Ectodermal cell (in vitro differentiated cells): ENCODE data around the gene CDH1. TPM values are rescaled to one million over a fixed set of nuclear protein-coding genes. Genes with fewer than 3 reads are reported as not detected.
A peak's percentile ranks its signal among the peaks of the same experiment; 100 is the strongest.

ENCODE experiments used
- H3K27ac ChIP-seq: 2 replicates; pipeline ENCODE4 v1.7.0; 2013; ENCODE audit warnings: mild to moderate bottlenecking, low read depth, low read length; ENCODE audit not compliant: insufficient read depth, poor library complexity, severe bottlenecking
- H3K27me3 ChIP-seq: 2 replicates; pipeline ENCODE4 v1.7.0; 2013; ENCODE audit warnings: mild to moderate bottlenecking, low read length; ENCODE audit not compliant: insufficient read depth, control insufficient read depth, poor library complexity, severe bottlenecking
- H3K36me3 ChIP-seq: one replicate; pipeline ENCODE4 v1.7.0; 2013; ENCODE audit warnings: low read length; ENCODE audit not compliant: control insufficient read depth, insufficient read depth
- H3K4me1 ChIP-seq: one replicate; pipeline ENCODE4 v1.7.0; 2013; ENCODE audit warnings: low read length; ENCODE audit not compliant: control insufficient read depth, insufficient read depth
- H3K4me3 ChIP-seq: 2 replicates; pipeline ENCODE4 v1.7.0; 2013; ENCODE audit warnings: low read depth, low read length, control low read depth; ENCODE audit not compliant: insufficient read depth
- H3K9me3 ChIP-seq: 2 replicates; pipeline ENCODE4 v1.7.0; 2013; ENCODE audit warnings: mild to moderate bottlenecking, low read length, moderate library complexity; ENCODE audit not compliant: control insufficient read depth
- WGBS, 2 experiments: methylation state at CpG; one replicate each; pipeline ENCODE4 v1.1.7; 2013; ENCODE audit warnings: missing lambda C conversion rate in 2 of 2; 5-methylcytosine and 5-hydroxymethylcytosine counted together
- polyA plus RNA-seq, 4 experiments: library from polyadenylated mRNA; stranded (reverse); fragments of 50-300 nt; gene quantifications; one replicate each; pipeline ENCODE4 v1.2.3, GENCODE V29; 2013

The CDH1 gene
- polyA plus RNA-seq (2013, experiment 1 of 4), result 4.3 TPM
- polyA plus RNA-seq (2013, experiment 2 of 4), result 1.1 TPM
- 1.1 TPM for polyA plus RNA-seq (2013, experiment 3 of 4)
- 1.3 TPM for polyA plus RNA-seq (2013, experiment 4 of 4)

GRCh38 chr16:68737046-68737729 lies at the start of gene CDH1:
Gene CDH1 (plus strand): TSS chr16:68737292. CDS start chr16:68737416, 124 bp downstream.
- peaks cover 30% of the 10 kb centered on the region for H3K27me3 ChIP-seq
- no peak within 1 kb of the TSS for H3K27ac ChIP-seq
- no peaks in the 10 kb centered on the region for H3K36me3 ChIP-seq
- H3K4me1 ChIP-seq, result peaks cover 9% of the 10 kb centered on the region
- WGBS, 2 experiments, result 1% methylated on average over 62 to 63 of the region's 63 CpGs
- H3K4me3 ChIP-seq, result peak within 1 kb of the TSS; percentile 47
- H3K9me3 ChIP-seq, result no peaks in the 10 kb centered on the region

- 91 to 92% methylated on average over 5 of the region's 5 CpGs for WGBS, 2 experiments
- Histone ChIP-seq H3K27ac (no peak overlapping the region), H3K36me3 (no peaks in the 10 kb centered on the region), H3K9me3 (no peaks in the 10 kb centered on the region), H3K4me1 (no peaks in the 10 kb centered on the region), H3K4me3 (no peak overlapping the region), H3K27me3 (no peaks in the 10 kb centered on the region)
Observed at GRCh38 chr16:68689921-68690320, 47.2 kb upstream of the CDH1 start.

- Histone ChIP-seq H3K27me3 (no peaks in the 10 kb centered on the region), H3K9me3 (no peaks in the 10 kb centered on the region), H3K4me1 (no peaks in the 10 kb centered on the region), H3K4me3 (no peak overlapping the region), H3K27ac (no peak overlapping the region), H3K36me3 (no peaks in the 10 kb centered on the region)
- WGBS, 2 experiments, result 87 to 88% methylated on average over 11 of the region's 11 CpGs
Observed at GRCh38 chr16:68695575-68695974, 41.5 kb upstream of the CDH1 start.

- Histone ChIP-seq H3K27me3 (no peaks in the 10 kb centered on the region), H3K4me1 (no peaks in the 10 kb centered on the region), H3K4me3 (no peak overlapping the region), H3K27ac (no peak overlapping the region), H3K36me3 (no peaks in the 10 kb centered on the region), H3K9me3 (no peaks in the 10 kb centered on the region)
- WGBS, 2 experiments, result 94 to 95% methylated on average over 8 of the region's 8 CpGs
Observed at GRCh38 chr16:68696514-68696913, 40.6 kb upstream of the CDH1 start.

- H3K27ac ChIP-seq, result no peak overlapping the region
- 93 to 95% methylated on average over 23 of the region's 23 CpGs for WGBS, 2 experiments
- H3K4me3 ChIP-seq, result no peak overlapping the region
- no peaks in the 10 kb centered on the region for H3K4me1 ChIP-seq
- H3K36me3 ChIP-seq, result no peaks in the 10 kb centered on the region
- no peaks in the 10 kb centered on the region for H3K27me3 ChIP-seq
- H3K9me3 ChIP-seq, result no peaks in the 10 kb centered on the region
Observed at GRCh38 chr16:68698091-68698490, 39.0 kb upstream of the CDH1 start.

- WGBS, 2 experiments, result 92% methylated on average over 6 of the region's 6 CpGs
- no peaks in the 10 kb centered on the region for H3K4me1 ChIP-seq
- H3K27ac ChIP-seq, result no peak overlapping the region
- no peaks in the 10 kb centered on the region for H3K27me3 ChIP-seq
- H3K9me3 ChIP-seq, result no peaks in the 10 kb centered on the region
- H3K36me3 ChIP-seq, result no peaks in the 10 kb centered on the region
- no peak overlapping the region for H3K4me3 ChIP-seq
Observed at GRCh38 chr16:68700120-68700519, 37.0 kb upstream of the CDH1 start.

GRCh38 chr16:68700831-68701230 lies 36.3 kb upstream of the CDH1 start:
- no peaks in the 10 kb centered on the region for H3K36me3 ChIP-seq
- no peak overlapping the region for H3K4me3 ChIP-seq
- H3K9me3 ChIP-seq, result no peaks in the 10 kb centered on the region
- no peak overlapping the region for H3K27ac ChIP-seq
- H3K27me3 ChIP-seq, result no peaks in the 10 kb centered on the region
- 91 to 92% methylated on average over 5 of the region's 5 CpGs for WGBS, 2 experiments
- H3K4me1 ChIP-seq, result no peaks in the 10 kb centered on the region

- no peaks in the 10 kb centered on the region for H3K36me3 ChIP-seq
- no peak overlapping the region for H3K4me3 ChIP-seq
- H3K27ac ChIP-seq, result no peak overlapping the region
- H3K27me3 ChIP-seq, result no peaks in the 10 kb centered on the region
- no peaks in the 10 kb centered on the region for H3K4me1 ChIP-seq
- 54 to 56% methylated on average over 15 of the region's 15 CpGs for WGBS, 2 experiments
- H3K9me3 ChIP-seq, result no peaks in the 10 kb centered on the region
Observed at GRCh38 chr16:68704232-68704867, 32.7 kb upstream of the CDH1 start.

GRCh38 chr16:68707340-68708152 lies 29.5 kb upstream of the CDH1 start:
- WGBS, 2 experiments, result 64 to 65% methylated on average over 27 of the region's 27 CpGs
- H3K4me1 ChIP-seq, result no peaks in the 10 kb centered on the region
- H3K4me3 ChIP-seq, result no peak overlapping the region
- no peaks in the 10 kb centered on the region for H3K9me3 ChIP-seq
- H3K27me3 ChIP-seq, result no peaks in the 10 kb centered on the region
- no peaks in the 10 kb centered on the region for H3K36me3 ChIP-seq
- no peak overlapping the region for H3K27ac ChIP-seq

- 90 to 92% methylated on average over 5 of the region's 5 CpGs for whole genome bisulfite sequencing, 2 experiments
- H3K9me3 ChIP-seq, result no peaks in the 10 kb centered on the region
- H3K27me3 ChIP-seq, result no peaks in the 10 kb centered on the region
- H3K4me3 ChIP-seq, result no peak overlapping the region
- no peaks in the 10 kb centered on the region for H3K4me1 ChIP-seq
- no peak overlapping the region for H3K27ac ChIP-seq
- no peaks in the 10 kb centered on the region for H3K36me3 ChIP-seq
Observed at GRCh38 chr16:68710211-68710610, 26.9 kb upstream of the CDH1 start.
